K562 (cell line): ENCODE results near the gene ZNF646. TPM values are rescaled to one million over a fixed set of nuclear protein-coding genes. Genes with fewer than 3 reads are reported as not detected.
A peak's percentile ranks its signal among the peaks of the same experiment; 100 is the strongest.

Source experiments
- DNMT1 ChIP-seq: fragments of 450-650 bp; IDR thresholded peaks from 2 replicates; pipeline ENCODE4 v1.6.1; 2016; ENCODE audit warnings: antibody characterized with exemption, mild to moderate bottlenecking
- KLF16 ChIP-seq: IDR thresholded peaks from 2 replicates; pipeline ENCODE4 v1.6.1; 2016; ENCODE audit warnings: antibody characterized with exemption
- MAFG ChIP-seq: fragments of 450-650 bp; conservative IDR thresholded peaks from 2 replicates; pipeline ENCODE4 v1.6.1; 2016; ENCODE audit warnings: missing genetic modification characterization, missing compliant biosample characterization
- MTA3 ChIP-seq: fragments of 450-650 bp; formaldehyde crosslinking; IDR thresholded peaks from 2 replicates; pipeline ENCODE4 v1.6.1; 2017; ENCODE audit warnings: mild to moderate bottlenecking, borderline replicate concordance
- POLR2H ChIP-seq: IDR thresholded peaks from 2 replicates; pipeline ENCODE4 v1.6.1; 2016; ENCODE audit warnings: missing genetic modification characterization, low read depth, mild to moderate bottlenecking, control low read depth, missing compliant biosample characterization, moderate library complexity
- SIN3A ChIP-seq, 2 experiments: fragments of 150-350 bp in 1 of 2; IDR thresholded peaks; 2 replicates each; pipeline ENCODE4 v1.6.1; 2011 to 2016; ENCODE audit warnings: borderline replicate concordance in 2 of 2, low read depth in 2 of 2, low read length in 2 of 2, mild to moderate bottlenecking in 2 of 2, moderate library complexity in 2 of 2; ENCODE audit not compliant: control insufficient read depth in 1 of 2
- TBL1XR1 ChIP-seq, 2 experiments: IDR thresholded peaks; 2 replicates each; pipeline ENCODE4 v1.6.1; 2012; ENCODE audit warnings: improper control_type of control experiment in 2 of 2, low read length in 2 of 2, mild to moderate bottlenecking in 1 of 2
- ZFX ChIP-seq: sonication (generic); formaldehyde crosslinking; IDR thresholded peaks from 2 replicates; pipeline ENCODE4 v1.8.0; 2022; ENCODE audit warnings: mild to moderate bottlenecking, missing genetic modification reagents, moderate library complexity
- polyA plus RNA-seq, 8 experiments: library from polyadenylated mRNA; depleted of rRNA in 4 of 8; stranded (reverse) in 5 of 8; unstranded in 3 of 8; fragments of >200 nt; fragmentation: Nextera tagmentation in 2 of 8; fragmentation: Illumina TruSeq in 1 of 8; extraction: Ambion mirVana in 2 of 8; extraction: Trizol in 1 of 8; gene quantifications; 2 replicates each; pipeline versions ENCODE4 v1.2.1 to v1.2.3, GENCODE V29; 2011 to 2014; ENCODE audit warnings: inconsistent platforms in 1 of 8, missing spikeins in 1 of 8
- total RNA-seq, 7 experiments: library from RNA; depleted of rRNA in 6 of 7; stranded (reverse); fragments of >200 nt in 6 of 7; fragmentation: Illumina TruSeq in 2 of 7; extraction: Trizol in 2 of 7; gene quantifications; 2 replicates each; pipeline versions ENCODE4 v1.2.1 to v1.2.3, GENCODE V29; 2011 to 2021; ENCODE audit warnings: low replicate concordance in 1 of 7
- TF ChIP-seq, protein P1 (sequence below): fragments of 450-650 bp; formaldehyde crosslinking; IDR thresholded peaks from 2 replicates; pipeline ENCODE4 v1.4.0; 2020; ENCODE audit warnings: mild to moderate bottlenecking

ZNF646 gene
- total and polyA plus RNA-seq, 9 of the 15 experiments (the other 6 are each of a cell fraction or from before 2014, with no cell fraction given) = 0.08 to 20.6 (median 8.0) TPM

DNA sequence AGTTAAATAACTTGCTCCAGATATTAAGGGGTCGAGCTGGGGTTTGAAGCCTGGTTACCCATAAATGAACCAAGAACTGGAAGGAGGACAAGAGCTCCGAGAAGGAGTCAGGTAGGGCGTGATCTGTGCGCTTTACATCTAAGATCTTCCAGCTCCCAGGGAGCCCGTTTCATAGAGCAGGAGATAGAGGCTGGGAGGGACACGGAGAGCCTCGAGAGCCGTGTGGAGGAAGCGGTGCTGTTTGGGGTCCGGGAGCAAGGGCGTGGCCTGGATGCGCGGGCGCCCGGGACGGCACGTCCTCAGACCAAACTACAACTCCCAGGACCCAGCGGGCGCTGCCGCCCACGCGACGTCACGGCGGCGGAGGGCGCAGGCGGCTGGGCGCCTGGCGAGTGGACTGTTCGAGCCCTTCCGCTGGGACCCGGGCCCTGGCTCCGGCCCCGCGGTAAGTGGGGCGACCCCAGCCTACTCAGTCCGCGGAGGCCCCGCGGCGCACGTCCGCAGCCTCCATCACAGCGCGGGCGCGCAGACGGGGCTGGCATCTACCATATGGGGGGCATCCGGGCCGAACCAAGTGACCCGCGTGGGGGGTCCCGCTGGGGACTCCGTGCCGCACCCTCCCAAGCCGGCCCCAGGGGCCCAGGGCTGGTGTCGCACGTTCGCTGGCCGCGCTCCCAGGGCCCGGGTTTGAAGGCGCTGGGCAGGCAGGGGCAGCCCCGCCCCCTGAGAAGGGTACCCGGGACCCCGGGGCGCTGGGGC lies 34.0 kb downstream of the ZNF646 start, which contains the start of gene BCKDK (continued):
- TF ChIP-seq SIN3A (IDR thresholded peaks at IDR 0.05; ENCODE audit: borderline replicate concordance in 2 of 2, control insufficient read depth in 1 of 2, low read depth in 2 of 2, low read length in 2 of 2) (peak; percentile 47 to 48; a peak in 1 of 4 replicates), DNMT1 (no peak), MAFG (tag) (no peak), MTA3 (peak; percentile 85; the same call in 1 of the 2 replicates), TBL1XR1 (IDR thresholded peaks at IDR 0.05; ENCODE audit: low read length in 2 of 2) (no peak), POLR2H (tag) (no peak), KLF16 (no peak), ZFX (CRISPR knock-in tag) (peak; percentile 82)
- TF ChIP-seq, protein P1, sequence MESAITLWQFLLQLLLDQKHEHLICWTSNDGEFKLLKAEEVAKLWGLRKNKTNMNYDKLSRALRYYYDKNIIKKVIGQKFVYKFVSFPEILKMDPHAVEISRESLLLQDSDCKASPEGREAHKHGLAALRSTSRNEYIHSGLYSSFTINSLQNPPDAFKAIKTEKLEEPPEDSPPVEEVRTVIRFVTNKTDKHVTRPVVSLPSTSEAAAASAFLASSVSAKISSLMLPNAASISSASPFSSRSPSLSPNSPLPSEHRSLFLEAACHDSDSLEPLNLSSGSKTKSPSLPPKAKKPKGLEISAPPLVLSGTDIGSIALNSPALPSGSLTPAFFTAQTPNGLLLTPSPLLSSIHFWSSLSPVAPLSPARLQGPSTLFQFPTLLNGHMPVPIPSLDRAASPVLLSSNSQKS (CRISPR knock-in tag) = no peak
